Tibial nerve (tissue), 3 donors: ENCODE results near the gene CDK19.

Experiments
- CTCF ChIP-seq, 5 experiments: fragments of 200-600 bp in 3 of 5; fragments of 450-650 bp in 2 of 5; sonication (generic) in 3 of 5; IDR thresholded peaks; one replicate each; pipeline ENCODE4 v1.5.1; 2016 to 2019; ENCODE audit warnings: antibody characterized with exemption in 5 of 5, mild to moderate bottlenecking in 3 of 5, moderate library complexity in 2 of 5
- POLR2A ChIP-seq, 2 donors: fragments of 450-650 bp; IDR thresholded peaks; one replicate each; pipeline ENCODE4 v1.6.1; 2017; ENCODE audit warnings: antibody characterized with exemption in 2 of 2, mild to moderate bottlenecking in 2 of 2, moderate library complexity in 2 of 2

- TF ChIP-seq CTCF (IDR thresholded peaks at IDR 0.05) (no peak), POLR2A (IDR thresholded peaks at IDR 0.05) (no peak)
These were observed 138.9 kb downstream of the CDK19 start for GRCh38 chr6:110676396-110676795.
